ENCODE data around the gene FILIP1. TPM values are rescaled to one million over a fixed set of nuclear protein-coding genes. Genes with fewer than 3 reads are reported as not detected.
A peak's percentile ranks its signal among the peaks of the same experiment; 100 is the strongest.

FILIP1 gene
- total and polyA plus RNA-seq, 2 of the 4 experiments (the other 2 are of a cell fraction) = under 0.01 to 0.03 TPM

GRCh38 chr6:75418233-75418632 is 75.4 kb downstream of the FILIP1 start:
- Histone ChIP-seq H3K9ac (ENCODE audit: low read depth, low read length) (no peak overlapping the region), H2AFZ (replicated peaks; ENCODE audit: low read length, poor library complexity) (no peak overlapping the region), H3K27me3 (ENCODE audit: control insufficient read depth, insufficient read depth, low read length) (peaks cover 4% of the 10 kb centered on the region; the same call in 1 of the 2 replicates), H3K9me3 (ENCODE audit: control insufficient read depth, insufficient read depth, low read length) (no peaks in the 10 kb centered on the region), H2BK20ac (ENCODE audit: low read depth, low read length) (no peak overlapping the region), H3K4me2 (ENCODE audit: low read depth, low read length) (peak overlapping the region; percentile 19; the same call in 1 of the 2 replicates), H3K14ac (replicated peaks; ENCODE audit: low read depth, low read length) (0 out of 2 replicates have a peak overlapping the region, but pooled peaks have one; percentile 12), H4K5ac (ENCODE audit: low read depth, low read length) (no peak overlapping the region), H3K18ac (ENCODE audit: low read depth, low read length) (no peak overlapping the region), H2AK9ac (replicated peaks; ENCODE audit: low read depth, low read length, poor library complexity) (no peak overlapping the region), H3K4ac (ENCODE audit: low read depth, low read length) (no peak overlapping the region), H4K20me1 (ENCODE audit: insufficient read depth, low read length) (no peaks in the 10 kb centered on the region), H2BK15ac (ENCODE audit: low read depth, low read length) (no peak overlapping the region), H3K79me1 (ENCODE audit: low read depth in 1 of 2, low read length in 2 of 2) (no peaks in the 10 kb centered on the region), H3K27ac (ENCODE audit: insufficient read depth, low read length) (no peak overlapping the region), H2AK5ac (ENCODE audit: low read depth, low read length) (no peak overlapping the region), H2BK120ac (ENCODE audit: low read depth, low read length) (no peak overlapping the region), H4K8ac (ENCODE audit: low read depth in 2 of 2, low read length in 2 of 2) (no peak overlapping the region), H2BK5ac (ENCODE audit: low read depth, low read length, poor library complexity, severe bottlenecking) (no peak overlapping the region), H3K23ac (ENCODE audit: low read depth, low read length) (no peak overlapping the region), H3K4me1 (ENCODE audit: control insufficient read depth, insufficient read depth, low read length) (peaks cover 9% of the 10 kb centered on the region), H4K91ac (ENCODE audit: insufficient read depth, low read depth, low read length) (no peak overlapping the region), H3K9me1 (ENCODE audit: insufficient read depth, low read length) (no peaks in the 10 kb centered on the region), H3K36me3 (ENCODE audit: control insufficient read depth, insufficient read depth, low read length) (no peaks in the 10 kb centered on the region), H3K56ac (ENCODE audit: extremely low read depth, insufficient read depth, low read length) (no peak overlapping the region), H3K4me3 (ENCODE audit: insufficient read depth, low read depth, low read length) (no peak overlapping the region)
- intact Hi-C loops (cut with micrococcal nuclease) = no loop called here
- ATAC-seq (ENCODE audit: low read depth) = no peak
- TF ChIP-seq ELK1 (IDR thresholded peaks at IDR 0.05; ENCODE audit: borderline replicate concordance, low read depth, low read length) (no peak), BHLHE40 (IDR thresholded peaks at IDR 0.05; ENCODE audit: low read depth, low read length) (no peak), MXI1 (IDR thresholded peaks at IDR 0.05; ENCODE audit: borderline replicate concordance, low read depth, low read length) (no peak), FOS (IDR thresholded peaks at IDR 0.05; ENCODE audit: low read depth, low read length) (no peak), POLR2A (IDR thresholded peaks at IDR 0.05; ENCODE audit: low read depth, low read length) (no peak), CEBPB (IDR thresholded peaks at IDR 0.05; ENCODE audit: low read depth, low read length) (no peak), NFE2L2 (IDR thresholded peaks at IDR 0.05; ENCODE audit: low read depth, low read length) (no peak), RAD21 (IDR thresholded peaks at IDR 0.05; ENCODE audit: low read length) (no peak), RCOR1 (IDR thresholded peaks at IDR 0.05; ENCODE audit: insufficient replicate concordance, low read length) (no peak), MAFK (IDR thresholded peaks at IDR 0.05; ENCODE audit: low read depth, low read length) (no peak), MAZ (IDR thresholded peaks at IDR 0.05; ENCODE audit: borderline replicate concordance, low read depth, low read length) (no peak), RFX5 (IDR thresholded peaks at IDR 0.05; ENCODE audit: low read depth, low read length) (no peak), SMC3 (IDR thresholded peaks at IDR 0.05; ENCODE audit: low read depth, low read length) (no peak), CHD1 (IDR thresholded peaks at IDR 0.05; ENCODE audit: low read depth, low read length) (no peak)
- TF ChIP-seq, protein P1, sequence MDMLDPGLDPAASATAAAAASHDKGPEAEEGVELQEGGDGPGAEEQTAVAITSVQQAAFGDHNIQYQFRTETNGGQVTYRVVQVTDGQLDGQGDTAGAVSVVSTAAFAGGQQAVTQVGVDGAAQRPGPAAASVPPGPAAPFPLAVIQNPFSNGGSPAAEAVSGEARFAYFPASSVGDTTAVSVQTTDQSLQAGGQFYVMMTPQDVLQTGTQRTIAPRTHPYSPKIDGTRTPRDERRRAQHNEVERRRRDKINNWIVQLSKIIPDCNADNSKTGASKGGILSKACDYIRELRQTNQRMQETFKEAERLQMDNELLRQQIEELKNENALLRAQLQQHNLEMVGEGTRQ (IDR thresholded peaks at IDR 0.05; ENCODE audit: low read depth, low read length) = no peak
- TF ChIP-seq, protein P2, sequence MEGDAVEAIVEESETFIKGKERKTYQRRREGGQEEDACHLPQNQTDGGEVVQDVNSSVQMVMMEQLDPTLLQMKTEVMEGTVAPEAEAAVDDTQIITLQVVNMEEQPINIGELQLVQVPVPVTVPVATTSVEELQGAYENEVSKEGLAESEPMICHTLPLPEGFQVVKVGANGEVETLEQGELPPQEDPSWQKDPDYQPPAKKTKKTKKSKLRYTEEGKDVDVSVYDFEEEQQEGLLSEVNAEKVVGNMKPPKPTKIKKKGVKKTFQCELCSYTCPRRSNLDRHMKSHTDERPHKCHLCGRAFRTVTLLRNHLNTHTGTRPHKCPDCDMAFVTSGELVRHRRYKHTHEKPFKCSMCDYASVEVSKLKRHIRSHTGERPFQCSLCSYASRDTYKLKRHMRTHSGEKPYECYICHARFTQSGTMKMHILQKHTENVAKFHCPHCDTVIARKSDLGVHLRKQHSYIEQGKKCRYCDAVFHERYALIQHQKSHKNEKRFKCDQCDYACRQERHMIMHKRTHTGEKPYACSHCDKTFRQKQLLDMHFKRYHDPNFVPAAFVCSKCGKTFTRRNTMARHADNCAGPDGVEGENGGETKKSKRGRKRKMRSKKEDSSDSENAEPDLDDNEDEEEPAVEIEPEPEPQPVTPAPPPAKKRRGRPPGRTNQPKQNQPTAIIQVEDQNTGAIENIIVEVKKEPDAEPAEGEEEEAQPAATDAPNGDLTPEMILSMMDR (conservative IDR thresholded peaks at IDR 0.05; ENCODE audit: low read depth, low read length) = no peak
- ChIA-PET POLR2A (ENCODE audit: unreplicated experiment) (no interaction called here), CTCF (interaction anchor here (0.5 kb wide), 1 partner anchor 121 kb away, joined by 3 read pairs; no protein-coding TSS in a partner anchor)
- no TSS peak for BruUV-seq (replicated peaks)
- DNase-seq = no peak
- in situ Hi-C loops (cut with MboI; ENCODE audit: low sequenced_read_pairs) = no loop called here
- dilution Hi-C loops (cut with HindIII; ENCODE audit: low sequenced_read_pairs, unreplicated experiment) = no loop called here

Measured in IMR-90 (cell line).